IMR-90 (cell line): ENCODE results near the gene GNA15. TPM values are rescaled to one million over a fixed set of nuclear protein-coding genes. Genes with fewer than 3 reads are reported as not detected.

ENCODE experiments used
- ATAC-seq: fragments of 200-7000 bp; cut with Tn5 transposase; 2 replicates; pipeline ENCODE4 v1.9.1; 2020; ENCODE audit warnings: low read depth, mild to moderate bottlenecking, moderate library complexity
- BruUV-seq: library from RNA; stranded (reverse); fragments of 400-500 nt; replicated peaks from 2 replicates; lab custom pipeline; 2021; lab: Mats Ljungman, UMichigan
- CTCF ChIA-PET: fragments of 300-600 bp; formaldehyde crosslinking; extraction: SDS; loops from one replicate; lab custom pipeline; 2021; ENCODE audit warnings: antibody characterized with exemption; lab: Yijun Ruan, JAX
- POLR2A ChIA-PET: fragments of 300-600 bp; sonication (Branson Sonifier 250); formaldehyde crosslinking; loops from one replicate; lab custom pipeline; 2022; ENCODE audit warnings: antibody characterized with exemption; ENCODE audit not compliant: unreplicated experiment; lab: Charles Lee
- DNase-seq: peaks from one replicate; pipeline ENCODE4 v3.0.0; 2013
- H2AFZ ChIP-seq: replicated peaks from 2 replicates; pipeline ENCODE3; 2013; ENCODE audit warnings: low read length, mild to moderate bottlenecking; ENCODE audit not compliant: poor library complexity
- H2AK5ac ChIP-seq: 2 replicates; pipeline ENCODE4 v1.6.1; 2013; ENCODE audit warnings: low read depth, low read length, inconsistent platforms
- H2AK9ac ChIP-seq: replicated peaks from 2 replicates; pipeline ENCODE3; 2013; ENCODE audit warnings: mild to moderate bottlenecking, low read depth, low read length, moderate library complexity; ENCODE audit not compliant: poor library complexity
- H2BK120ac ChIP-seq: 2 replicates; pipeline ENCODE4 v1.6.1; 2013; ENCODE audit warnings: low read depth, low read length, inconsistent platforms
- H2BK15ac ChIP-seq: 3 replicates; pipeline ENCODE4 v1.6.1; 2013; ENCODE audit warnings: low read depth, low read length, inconsistent platforms
- H2BK20ac ChIP-seq: 2 replicates; pipeline ENCODE4 v1.6.1; 2013; ENCODE audit warnings: low read depth, mild to moderate bottlenecking, inconsistent platforms, low read length, moderate library complexity
- H2BK5ac ChIP-seq: 2 replicates; pipeline ENCODE4 v1.6.1; 2013; ENCODE audit warnings: mild to moderate bottlenecking, low read depth, low read length, inconsistent platforms; ENCODE audit not compliant: poor library complexity, severe bottlenecking
- H3K14ac ChIP-seq: replicated peaks from 2 replicates; pipeline ENCODE4 v1.6.1; 2013; ENCODE audit warnings: low read depth, low read length, inconsistent platforms
- H3K18ac ChIP-seq: 2 replicates; pipeline ENCODE4 v1.6.1; 2013; ENCODE audit warnings: low read depth, low read length, control low read depth
- H3K23ac ChIP-seq: 2 replicates; pipeline ENCODE4 v1.6.1; 2013; ENCODE audit warnings: low read depth, low read length, inconsistent platforms
- H3K27ac ChIP-seq: 2 replicates; pipeline ENCODE4 v1.5.1; 2013; ENCODE audit warnings: mild to moderate bottlenecking, control low read depth, low read length; ENCODE audit not compliant: insufficient read depth
- H3K27me3 ChIP-seq: 2 replicates; pipeline ENCODE4 v1.6.1; 2013; ENCODE audit warnings: low read length; ENCODE audit not compliant: control insufficient read depth, insufficient read depth
- H3K36me3 ChIP-seq: 2 replicates; pipeline ENCODE4 v1.6.1; 2013; ENCODE audit warnings: low read length, mixed read lengths; ENCODE audit not compliant: control insufficient read depth, insufficient read depth
- H3K4ac ChIP-seq: 2 replicates; pipeline ENCODE4 v1.6.1; 2013; ENCODE audit warnings: low read depth, low read length, inconsistent platforms
- H3K4me1 ChIP-seq: 2 replicates; pipeline ENCODE4 v1.6.1; 2013; ENCODE audit warnings: low read length, mixed read lengths; ENCODE audit not compliant: control insufficient read depth, insufficient read depth
- H3K4me2 ChIP-seq: 2 replicates; pipeline ENCODE4 v1.6.1; 2013; ENCODE audit warnings: low read depth, mild to moderate bottlenecking, control low read depth, low read length, moderate library complexity
- H3K4me3 ChIP-seq: 2 replicates; pipeline ENCODE4 v1.5.1; 2013; ENCODE audit warnings: low read depth, mild to moderate bottlenecking, control low read depth, low read length, moderate library complexity; ENCODE audit not compliant: insufficient read depth
- H3K56ac ChIP-seq: 2 replicates; pipeline ENCODE4 v1.6.1; 2013; ENCODE audit warnings: low read length, inconsistent platforms; ENCODE audit not compliant: insufficient read depth; ENCODE audit errors: extremely low read depth
- H3K79me1 ChIP-seq, 2 experiments: 2 replicates each; pipeline ENCODE4 v1.6.1; 2013; ENCODE audit warnings: low read length in 2 of 2, inconsistent platforms in 1 of 2, low read depth in 1 of 2
- H3K9ac ChIP-seq: 2 replicates; pipeline ENCODE4 v1.6.1; 2013; ENCODE audit warnings: low read depth, low read length, control low read depth
- H3K9me1 ChIP-seq: 2 replicates; pipeline ENCODE4 v1.6.1; 2013; ENCODE audit warnings: low read length, inconsistent platforms; ENCODE audit not compliant: insufficient read depth
- H3K9me3 ChIP-seq: 2 replicates; pipeline ENCODE4 v1.6.1; 2013; ENCODE audit warnings: low read length; ENCODE audit not compliant: control insufficient read depth, insufficient read depth
- H4K20me1 ChIP-seq: 2 replicates; pipeline ENCODE4 v1.6.1; 2013; ENCODE audit warnings: low read length, inconsistent platforms; ENCODE audit not compliant: insufficient read depth
- H4K5ac ChIP-seq: 2 replicates; pipeline ENCODE4 v1.6.1; 2013; ENCODE audit warnings: mild to moderate bottlenecking, low read depth, low read length, control low read depth
- H4K8ac ChIP-seq, 2 experiments: 2 replicates each; pipeline ENCODE4 v1.6.1; 2013; ENCODE audit warnings: low read depth in 2 of 2, low read length in 2 of 2, control low read depth in 1 of 2, inconsistent platforms in 1 of 2
- H4K91ac ChIP-seq: 2 replicates; pipeline ENCODE4 v1.6.1; 2013; ENCODE audit warnings: low read depth, low read length, inconsistent platforms; ENCODE audit not compliant: insufficient read depth
- BHLHE40 ChIP-seq: fragments of 150-350 bp; IDR thresholded peaks from 2 replicates; pipeline ENCODE4 v1.6.1; 2016; ENCODE audit warnings: mild to moderate bottlenecking, low read depth, low read length
- CTCF ChIP-seq: conservative IDR thresholded peaks from 2 replicates; pipeline ENCODE4 v1.5.1; 2012; ENCODE audit warnings: mild to moderate bottlenecking, low read depth, low read length, improper control_type of control experiment
- RAD21 ChIP-seq: IDR thresholded peaks from 2 replicates; pipeline ENCODE4 v1.6.1; 2012; ENCODE audit warnings: low read length, improper control_type of control experiment
- SMC3 ChIP-seq: fragments of 150-350 bp; IDR thresholded peaks from 2 replicates; pipeline ENCODE4 v1.6.1; 2016; ENCODE audit warnings: low read depth, mild to moderate bottlenecking, antibody characterized with exemption, low read length, moderate library complexity
- WGBS, 2 experiments: methylation state at CpG; one replicate each; pipeline versions ENCODE4 v1.1.5 to v1.1.7; 2013; ENCODE audit warnings: missing lambda C conversion rate in 2 of 2; ENCODE audit not compliant: insufficient read length in 1 of 2; ENCODE audit errors: extremely low coverage in 2 of 2; 5-methylcytosine and 5-hydroxymethylcytosine counted together
- dilution Hi-C: fragments of 300-500 bp; cut with HindIII; formaldehyde crosslinking; loops from one replicate; pipeline ENCODE4 v1.14.3; 2018; ENCODE audit warnings: low sequenced_read_pairs; ENCODE audit not compliant: unreplicated experiment
- in situ Hi-C: fragments of 300-500 bp; cut with MboI; formaldehyde crosslinking; loops from 3 replicates; pipeline ENCODE4 v1.14.3; 2019; ENCODE audit warnings: low sequenced_read_pairs, inconsistent platforms, mixed read lengths
- intact Hi-C: fragments of 100-400 bp; cut with micrococcal nuclease; formaldehyde crosslinking; loops from 2 replicates; pipeline ENCODE4 v1.10.0; 2022
- polyA plus RNA-seq, 3 experiments: library from polyadenylated mRNA; depleted of rRNA; stranded (reverse); fragments of >200 nt; gene quantifications; 2 replicates each; pipeline ENCODE4 v1.2.3, GENCODE V29; 2012; ENCODE audit warnings: low replicate concordance in 1 of 3
- total RNA-seq: library from RNA; depleted of rRNA; stranded (reverse); fragments of >200 nt; gene quantifications from 2 replicates; pipeline ENCODE4 v1.2.3, GENCODE V29; 2012

The GNA15 gene
- total and polyA plus RNA-seq, 2 of the 4 experiments (the other 2 are of a cell fraction): 0.18 TPM; not detected in 1

GRCh38 chr19:3146677-3147100 is 10.9 kb downstream of the GNA15 start:
- peak; percentile 40 for TF ChIP-seq RAD21
- TF ChIP-seq CTCF: peak; percentile 52
- TF ChIP-seq SMC3: peak; percentile 58; the same call in 1 of the 2 replicates
- no peak for TF ChIP-seq BHLHE40
- WGBS, 2 experiments: 100% methylated on average over 1 of the region's 5 CpGs; no CpG with 5 or more reads in 1 of the 2 experiments
- DNase-seq (no peak), ATAC-seq (no peak)
- Histone ChIP-seq H3K36me3 (no peaks in the 10 kb centered on the region), H3K9ac (no peak overlapping the region), H3K18ac (no peak overlapping the region), H2AK9ac (no peak overlapping the region), H3K4ac (no peak overlapping the region), H3K9me3 (no peaks in the 10 kb centered on the region), H2BK5ac (no peak overlapping the region), H2AK5ac (peak overlapping the region; percentile 39), H4K20me1 (no peaks in the 10 kb centered on the region; the same call in 1 of the 2 replicates), H4K8ac (no peak overlapping the region), H3K23ac (no peak overlapping the region), H3K4me2 (no peak overlapping the region), H2AFZ (no peak overlapping the region), H3K4me1 (peaks cover 6% of the 10 kb centered on the region), H4K5ac (no peak overlapping the region), H4K91ac (no peak overlapping the region), H3K27me3 (no peaks in the 10 kb centered on the region), H3K14ac (no peak overlapping the region), H2BK15ac (no peak overlapping the region), H3K56ac (no peak overlapping the region), H2BK120ac (no peak overlapping the region), H3K27ac (no peak overlapping the region), H3K9me1 (peaks cover 12% of the 10 kb centered on the region; the same call in 1 of the 2 replicates), H3K79me1 (no peaks in the 10 kb centered on the region; a peak in 1 of 4 replicates), H3K4me3 (no peak overlapping the region), H2BK20ac (no peak overlapping the region)
- POLR2A ChIA-PET: no interaction called here
- BruUV-seq: no TSS peak
- in situ Hi-C loops: no loop called here
- CTCF ChIA-PET: no interaction called here
- intact Hi-C loops: no loop called here
- dilution Hi-C loops: no loop called here
